ENCODE results near the gene KIF24.

DNA sequence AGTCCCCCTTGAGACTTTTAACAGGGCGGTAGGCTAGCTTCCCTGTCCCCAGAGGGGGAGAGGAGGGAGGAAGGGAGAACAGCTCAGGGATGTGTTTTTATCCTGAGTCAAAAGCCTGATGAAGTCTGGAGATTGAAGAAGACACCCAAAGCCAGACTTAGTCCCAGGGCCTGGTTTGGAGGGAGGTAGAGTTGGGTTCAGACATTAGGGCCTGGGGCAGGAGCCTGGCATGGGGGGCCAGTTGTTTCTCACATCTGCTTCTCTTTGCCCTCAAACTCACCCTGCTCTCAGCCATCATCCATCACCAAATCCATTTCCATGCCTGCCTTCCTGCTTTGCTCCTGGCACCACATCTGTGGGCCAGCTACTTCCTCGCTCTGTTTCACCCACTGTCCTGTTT lies 44.7 kb upstream of the KIF24 start:
- TF ChIP-seq EZH2 (IDR thresholded peaks at IDR 0.05; ENCODE audit: borderline replicate concordance) (no peak), EZH2phosphoT487 (IDR thresholded peaks at IDR 0.05; ENCODE audit: low read depth, severe bottlenecking, unreplicated experiment) (no peak)
- TF ChIP-seq, protein P1, sequence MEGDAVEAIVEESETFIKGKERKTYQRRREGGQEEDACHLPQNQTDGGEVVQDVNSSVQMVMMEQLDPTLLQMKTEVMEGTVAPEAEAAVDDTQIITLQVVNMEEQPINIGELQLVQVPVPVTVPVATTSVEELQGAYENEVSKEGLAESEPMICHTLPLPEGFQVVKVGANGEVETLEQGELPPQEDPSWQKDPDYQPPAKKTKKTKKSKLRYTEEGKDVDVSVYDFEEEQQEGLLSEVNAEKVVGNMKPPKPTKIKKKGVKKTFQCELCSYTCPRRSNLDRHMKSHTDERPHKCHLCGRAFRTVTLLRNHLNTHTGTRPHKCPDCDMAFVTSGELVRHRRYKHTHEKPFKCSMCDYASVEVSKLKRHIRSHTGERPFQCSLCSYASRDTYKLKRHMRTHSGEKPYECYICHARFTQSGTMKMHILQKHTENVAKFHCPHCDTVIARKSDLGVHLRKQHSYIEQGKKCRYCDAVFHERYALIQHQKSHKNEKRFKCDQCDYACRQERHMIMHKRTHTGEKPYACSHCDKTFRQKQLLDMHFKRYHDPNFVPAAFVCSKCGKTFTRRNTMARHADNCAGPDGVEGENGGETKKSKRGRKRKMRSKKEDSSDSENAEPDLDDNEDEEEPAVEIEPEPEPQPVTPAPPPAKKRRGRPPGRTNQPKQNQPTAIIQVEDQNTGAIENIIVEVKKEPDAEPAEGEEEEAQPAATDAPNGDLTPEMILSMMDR (IDR thresholded peaks at IDR 0.05; ENCODE audit: poor library complexity), result no peak
